GM19324 (cell line): ENCODE measurements around the gene RGS12.

Source experiments
- ATAC-seq: cut with Tn5 transposase; IDR thresholded peaks from one replicate; pipeline ENCODE4 v1.9.1; 2021; ENCODE audit warnings: mild to moderate bottlenecking, moderate library complexity; ENCODE audit not compliant: unreplicated experiment, low FRiP score

Gene RGS12

DNA sequence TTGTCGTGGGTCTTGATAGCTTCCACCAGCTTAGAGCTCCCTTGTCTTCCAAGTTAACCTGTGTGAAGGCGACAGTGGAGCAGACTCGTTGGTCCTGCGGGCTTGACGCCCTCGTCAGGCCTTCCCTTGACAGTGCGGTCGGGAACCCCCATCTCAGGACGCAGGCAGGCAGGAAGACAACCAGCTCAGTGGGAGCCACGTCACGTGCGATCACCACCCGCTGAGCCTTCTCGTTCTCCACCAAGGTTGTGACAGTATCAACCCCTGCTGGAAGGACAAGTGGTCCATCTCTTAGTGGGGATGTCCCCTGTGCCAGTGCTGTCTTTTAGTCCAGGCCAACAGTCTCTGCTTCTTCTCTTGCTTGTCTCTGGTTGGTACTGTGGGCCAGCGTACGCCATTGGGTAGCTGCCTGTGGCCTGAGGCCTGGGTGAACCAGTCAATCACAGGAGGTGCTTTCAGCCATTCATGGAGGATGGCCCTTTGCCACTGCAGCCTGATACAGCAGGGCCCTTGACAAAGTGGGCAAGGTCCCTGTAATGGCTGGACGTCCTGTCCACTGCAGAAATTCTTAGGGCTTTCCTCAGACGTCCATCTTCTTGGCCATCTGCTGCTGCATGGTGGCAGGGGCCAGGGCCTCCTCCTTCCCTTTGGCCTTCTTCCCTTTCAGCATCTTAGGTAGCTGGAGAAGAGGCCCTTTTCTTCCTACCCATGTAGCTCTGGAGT, 31.4 kb downstream of the RGS12 start:
- ATAC-seq = no peak

DNA sequence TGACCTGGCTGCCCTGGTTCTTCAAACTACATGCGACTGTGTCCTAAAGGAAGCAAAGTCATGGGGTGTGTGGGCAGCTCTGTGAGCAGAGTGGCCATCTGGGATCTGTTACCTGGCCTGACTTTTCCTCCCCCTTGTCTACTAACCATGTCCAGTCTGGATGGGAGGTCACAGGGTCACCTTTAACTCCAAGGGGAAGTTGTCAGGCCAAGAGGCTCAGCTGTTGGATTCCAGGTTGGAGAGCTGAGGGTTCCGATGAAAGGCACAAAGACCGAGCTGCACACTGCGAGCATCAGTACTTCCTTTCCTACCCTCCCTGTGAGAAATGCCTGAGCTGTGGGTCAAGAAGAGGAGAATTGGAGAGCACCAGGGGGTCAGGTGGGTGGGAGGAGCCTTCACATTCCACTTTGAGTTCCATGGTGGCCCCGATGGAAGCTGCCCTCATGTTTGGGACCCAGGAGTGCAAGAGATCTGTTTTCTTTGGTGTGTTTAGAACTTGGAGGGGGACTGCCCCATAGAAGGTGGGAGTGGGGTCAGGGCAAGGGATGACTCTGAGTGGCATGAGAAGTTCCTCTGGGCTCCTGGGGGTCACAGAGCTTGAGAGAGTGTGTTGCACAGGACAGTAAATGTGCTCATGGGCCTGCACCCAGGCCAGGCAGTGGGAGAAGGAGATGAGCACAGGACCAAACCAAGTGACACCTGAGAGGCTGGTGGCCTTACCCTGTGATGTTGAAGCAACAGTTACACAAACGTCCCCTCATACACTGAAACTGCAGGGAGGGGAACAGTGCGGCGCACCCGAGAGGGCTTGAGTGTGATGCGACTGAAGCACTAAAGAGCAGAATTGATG, 36.2 kb downstream of the RGS12 start:
- ATAC-seq = no peak

DNA sequence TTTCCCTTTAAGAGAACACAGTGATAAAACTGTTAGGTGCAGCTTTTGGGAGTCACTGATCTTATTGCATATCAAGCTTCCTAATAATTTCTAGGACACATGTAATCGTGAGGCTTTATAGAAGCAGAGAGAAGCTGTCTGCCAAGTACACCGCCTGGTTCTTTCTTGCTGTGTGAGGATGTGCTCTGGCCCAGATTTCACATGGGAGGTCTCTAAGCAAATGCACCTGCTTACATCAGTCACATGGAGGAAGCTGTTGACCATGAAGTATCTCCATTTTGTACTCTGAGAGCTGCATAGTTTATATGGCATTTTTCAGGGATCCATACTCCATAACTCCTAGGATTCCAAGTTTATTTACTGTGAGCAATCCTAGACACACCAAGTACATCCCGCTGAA, 37.1 kb downstream of the RGS12 start:
- ATAC-seq = no peak

DNA sequence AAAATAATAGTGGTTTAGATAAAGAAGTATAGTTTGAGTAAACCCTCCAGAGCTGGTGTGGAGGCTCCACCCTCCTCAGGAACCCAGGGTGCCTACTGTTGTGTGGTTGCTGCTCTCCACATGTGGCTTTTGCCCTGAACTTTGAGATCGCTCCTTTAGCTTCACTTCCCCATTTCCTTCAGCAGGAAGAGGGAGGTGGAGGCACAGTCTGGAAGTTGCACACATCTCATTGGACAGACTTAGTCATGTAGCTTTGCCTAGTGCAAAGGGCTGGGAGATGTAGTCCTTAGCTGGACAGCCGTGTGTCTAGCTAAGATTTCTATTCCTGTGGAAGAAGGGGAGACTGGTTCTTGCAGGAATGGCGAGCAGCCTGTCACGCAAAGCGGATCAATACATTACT, 37.9 kb downstream of the RGS12 start:
- no peak for ATAC-seq

DNA sequence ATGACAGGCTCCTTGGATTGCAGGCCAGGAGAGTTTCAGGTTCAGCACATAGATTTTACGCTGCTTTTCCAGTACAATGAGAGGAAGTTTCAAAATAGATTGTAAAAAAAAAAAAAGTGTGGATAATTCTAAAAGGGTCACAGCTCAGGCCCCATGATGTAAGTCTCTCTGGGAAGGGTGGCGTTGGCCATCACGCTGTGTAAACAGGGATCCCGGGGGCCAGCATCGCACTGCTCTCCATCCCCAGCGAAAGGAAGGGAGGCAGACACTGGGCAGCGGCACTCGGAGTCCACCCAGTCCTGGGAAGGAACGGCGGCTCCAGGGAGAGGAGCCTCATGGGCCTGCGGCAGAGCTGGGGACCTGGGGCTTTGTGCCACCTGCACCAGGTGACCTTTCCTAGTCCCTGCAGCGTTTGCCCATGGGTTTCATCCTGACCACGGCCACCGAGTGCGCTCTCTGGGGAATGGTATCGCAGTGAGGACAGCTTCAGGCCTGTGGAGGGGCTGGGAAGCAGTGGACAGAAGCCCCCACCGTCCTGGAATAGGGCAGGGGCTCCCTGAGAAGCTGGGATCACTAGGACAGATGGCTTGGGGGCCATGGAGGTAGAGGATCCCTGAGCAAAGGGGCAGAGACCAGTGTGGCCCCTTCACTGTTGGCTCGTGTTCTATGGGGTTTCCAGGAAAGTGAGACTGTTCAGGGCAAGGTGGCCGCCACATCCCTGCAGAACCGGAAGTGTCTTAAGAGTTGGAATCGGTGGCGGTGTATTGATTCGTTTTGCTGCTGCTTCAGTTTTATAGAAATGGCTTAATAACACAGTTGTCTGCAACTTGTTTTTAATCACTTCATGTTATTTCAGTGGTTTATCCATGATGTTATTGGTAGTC, 38.9 kb downstream of the RGS12 start:
- no peak for ATAC-seq

DNA sequence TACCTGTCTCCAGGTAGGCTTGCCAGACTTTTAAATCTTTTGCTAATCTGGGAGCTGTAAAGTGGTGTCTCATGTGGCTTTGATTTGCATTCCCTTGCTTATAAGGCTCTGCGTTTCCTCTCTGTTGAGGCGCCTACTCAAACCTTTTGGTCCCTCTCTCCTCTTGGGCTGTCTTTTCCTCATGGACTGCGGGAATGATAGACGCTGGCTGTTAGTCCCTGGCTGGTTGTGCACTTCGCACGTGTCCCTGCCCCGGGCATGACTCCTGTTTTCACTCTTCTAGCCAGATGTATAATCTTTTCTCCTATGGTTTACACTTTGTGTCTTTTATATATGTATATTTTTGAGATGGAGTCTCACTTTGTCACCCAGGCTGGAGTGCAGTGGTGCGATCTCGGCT, 39.7 kb downstream of the RGS12 start:
- no peak for ATAC-seq

DNA sequence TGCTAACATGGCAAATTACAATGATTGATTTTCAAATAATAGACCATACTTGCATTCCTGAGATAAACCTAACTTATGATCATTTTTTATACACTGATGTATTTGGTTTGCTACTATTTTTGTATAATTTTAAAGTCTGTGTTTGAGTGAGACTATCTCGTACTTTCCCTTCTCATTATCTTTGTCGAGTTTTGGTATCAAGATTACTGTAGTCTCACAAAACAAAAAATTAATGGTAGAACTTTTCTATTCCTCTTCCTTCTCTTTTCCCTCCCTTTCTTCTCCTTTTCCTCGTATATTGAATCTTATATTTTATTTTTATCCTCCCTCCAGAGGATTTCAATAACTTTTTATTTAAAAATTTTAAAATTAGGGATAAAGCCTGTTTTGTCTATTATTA, 41.5 kb downstream of the RGS12 start:
- no peak for ATAC-seq

DNA sequence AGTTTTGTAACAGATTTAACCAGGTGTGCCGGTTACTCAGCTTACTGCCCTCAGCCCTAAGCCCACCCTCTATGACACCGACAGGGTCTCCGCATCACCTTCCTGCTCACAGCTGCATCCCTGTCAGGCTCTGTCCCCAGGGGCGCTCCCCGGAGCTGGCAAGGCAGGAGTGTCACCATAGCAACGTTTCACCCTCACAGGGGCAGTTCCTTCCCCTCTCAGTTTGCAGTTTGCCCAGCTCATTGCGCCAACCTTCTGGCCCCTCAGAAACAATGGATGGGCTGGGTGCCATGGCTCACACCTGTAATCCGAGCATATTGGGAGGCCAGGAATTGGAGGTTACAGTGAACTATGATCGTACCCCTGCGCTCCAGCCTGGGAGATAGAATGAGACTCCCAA, 42.6 kb downstream of the RGS12 start:
- ATAC-seq = no peak

DNA sequence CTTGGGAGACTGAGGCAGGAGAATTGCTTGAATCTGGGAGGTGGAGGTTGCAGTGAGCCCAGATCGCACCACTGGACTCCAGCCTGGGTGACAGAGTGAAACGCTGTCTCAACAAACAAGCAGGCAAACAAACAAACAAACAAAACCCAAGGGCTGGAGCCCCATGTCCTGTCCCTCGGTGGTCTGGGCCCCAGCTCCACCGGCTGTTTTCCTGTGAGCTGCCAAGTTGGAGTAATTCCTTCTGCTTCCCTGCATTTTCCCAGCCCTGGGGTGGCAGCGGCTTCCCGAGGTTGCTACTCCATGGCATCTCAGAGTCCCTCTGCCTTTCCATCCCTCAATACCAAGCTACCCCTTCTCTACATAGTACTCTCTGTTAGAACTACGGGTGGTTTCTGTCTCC, 43.2 kb downstream of the RGS12 start:
- no peak for ATAC-seq

DNA sequence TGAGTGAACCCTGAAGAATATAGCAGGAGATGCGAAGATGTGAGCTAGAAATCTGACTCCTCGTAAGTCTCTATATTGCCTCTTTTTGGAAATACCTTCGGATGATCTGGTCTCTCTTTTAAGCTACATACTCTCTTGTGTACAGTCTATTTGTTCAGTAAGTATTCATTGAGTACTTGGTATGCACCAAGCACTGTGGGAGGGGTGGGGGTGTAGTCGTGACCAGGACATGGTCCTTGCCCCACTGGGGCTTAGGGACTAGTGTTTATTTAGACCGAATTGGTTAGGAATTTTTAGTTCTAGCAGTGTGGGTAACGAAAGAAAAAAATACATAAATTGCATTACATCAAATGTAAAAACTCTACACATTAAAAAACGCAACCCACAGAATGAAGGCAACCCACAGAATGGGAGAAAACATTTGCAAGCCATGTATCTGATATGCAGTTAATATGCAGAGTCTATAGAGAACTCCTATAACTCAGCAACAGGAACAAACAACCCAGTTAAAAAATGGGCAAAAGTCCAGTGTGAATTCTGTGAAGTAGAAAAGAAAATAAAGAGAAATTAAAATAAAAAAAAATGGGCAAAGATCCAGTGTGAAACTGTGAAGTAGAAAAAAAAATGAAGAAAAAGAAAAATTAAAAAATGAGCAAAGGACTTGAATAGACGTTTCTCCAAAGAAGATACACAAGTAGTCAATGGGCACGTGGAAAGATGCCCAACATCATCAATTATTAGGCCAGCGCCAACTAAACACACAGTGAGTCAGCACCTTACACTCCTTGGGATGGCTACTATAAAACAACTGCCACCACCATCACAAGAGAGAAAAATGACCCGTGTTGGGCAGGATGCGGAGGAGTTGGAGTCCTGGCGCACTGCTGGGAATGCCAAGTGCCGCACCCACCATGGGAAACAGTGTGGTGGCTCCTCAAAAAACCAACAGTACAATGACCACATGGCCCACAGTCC, 43.8 kb downstream of the RGS12 start:
- ATAC-seq = no peak

DNA sequence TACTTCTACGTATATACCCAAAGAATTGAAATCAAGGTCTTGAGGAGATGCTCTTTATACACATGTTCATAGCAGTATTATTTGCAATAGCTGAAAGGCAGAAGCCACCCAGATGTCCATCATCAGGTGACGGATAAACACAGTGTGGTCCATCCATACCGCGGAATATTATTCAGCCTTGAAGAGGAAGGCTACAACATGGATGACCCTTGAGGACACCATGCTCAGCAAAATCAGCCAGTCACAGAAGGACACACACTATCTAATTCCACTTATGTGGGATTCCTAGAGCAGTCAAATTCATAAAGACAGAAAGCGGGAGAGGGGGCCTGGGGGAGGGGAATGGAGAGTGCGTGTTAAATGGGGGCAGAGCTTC, 44.5 kb downstream of the RGS12 start:
- ATAC-seq = no peak

DNA sequence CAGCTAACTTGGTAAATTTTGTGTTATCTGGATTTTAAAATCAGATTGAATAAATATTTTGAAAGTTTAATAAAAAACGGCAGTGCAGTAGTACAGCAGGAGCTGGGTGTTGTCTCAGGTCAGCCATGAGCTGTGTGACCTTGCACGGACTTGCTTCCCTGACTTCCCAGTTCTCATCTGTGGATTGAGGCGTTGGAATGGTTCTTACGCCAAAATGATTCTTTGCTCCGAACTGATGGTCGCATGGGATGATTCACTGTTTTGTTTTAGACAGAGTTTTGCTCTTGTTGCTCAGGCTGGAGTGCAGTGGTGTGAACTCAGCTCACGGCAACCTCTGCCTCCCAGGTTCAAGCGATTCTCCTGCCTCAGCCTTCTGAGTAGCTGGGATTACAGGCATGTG, 45.0 kb downstream of the RGS12 start:
- ATAC-seq = no peak

DNA sequence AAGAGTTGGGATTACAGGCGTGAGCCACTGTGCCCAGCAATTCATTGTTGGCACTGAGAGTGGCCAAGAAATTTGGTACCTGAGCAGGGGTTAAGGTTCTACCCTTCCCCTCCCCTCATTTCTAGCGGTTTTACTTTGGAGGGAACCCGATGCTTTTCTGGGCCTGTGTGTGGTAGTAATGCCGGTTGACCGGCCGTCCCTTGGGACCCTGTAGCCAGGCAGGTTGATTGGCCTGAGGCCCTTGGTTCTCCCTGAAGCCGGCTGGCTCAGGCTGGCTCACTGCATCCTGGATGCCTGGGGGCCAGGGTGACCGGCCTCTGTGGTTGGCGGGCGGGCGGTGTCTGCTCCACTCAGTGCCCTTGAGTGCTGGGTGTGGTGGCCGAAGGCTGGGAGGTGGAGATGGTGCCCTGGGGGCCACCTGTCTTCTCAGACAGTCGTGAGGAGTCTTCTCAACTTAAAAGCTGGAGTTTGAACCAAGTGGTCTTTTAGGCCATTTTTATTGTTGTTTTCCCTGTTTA, 45.6 kb downstream of the RGS12 start:
- no peak for ATAC-seq

DNA sequence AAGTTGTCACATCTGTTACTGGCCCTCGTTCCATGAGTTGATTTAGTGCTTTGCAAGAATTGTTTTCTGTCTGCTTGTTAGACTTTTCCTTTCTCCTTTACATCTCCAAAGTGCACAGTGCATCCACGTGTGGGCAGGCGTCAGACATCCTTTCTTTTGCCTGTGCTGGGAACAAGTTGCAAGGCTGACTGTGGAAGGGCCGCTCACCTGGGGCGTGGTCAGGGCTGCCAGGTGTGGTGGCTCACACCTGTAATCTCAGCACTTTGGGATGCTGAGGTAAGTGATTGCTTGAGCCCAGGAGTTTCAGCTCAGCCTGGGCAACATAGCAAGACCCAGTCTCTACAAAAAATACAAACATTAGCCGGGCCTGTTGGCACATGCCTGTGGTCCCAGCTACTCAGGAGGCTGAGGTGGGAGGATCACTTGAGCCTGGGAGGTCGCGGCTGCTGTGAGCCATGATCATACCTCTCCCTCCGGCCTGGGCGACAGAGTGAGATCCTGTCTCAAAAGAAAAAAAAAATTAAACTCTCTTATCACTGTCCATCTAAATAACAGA, 46.2 kb downstream of the RGS12 start:
- ATAC-seq = no peak

DNA sequence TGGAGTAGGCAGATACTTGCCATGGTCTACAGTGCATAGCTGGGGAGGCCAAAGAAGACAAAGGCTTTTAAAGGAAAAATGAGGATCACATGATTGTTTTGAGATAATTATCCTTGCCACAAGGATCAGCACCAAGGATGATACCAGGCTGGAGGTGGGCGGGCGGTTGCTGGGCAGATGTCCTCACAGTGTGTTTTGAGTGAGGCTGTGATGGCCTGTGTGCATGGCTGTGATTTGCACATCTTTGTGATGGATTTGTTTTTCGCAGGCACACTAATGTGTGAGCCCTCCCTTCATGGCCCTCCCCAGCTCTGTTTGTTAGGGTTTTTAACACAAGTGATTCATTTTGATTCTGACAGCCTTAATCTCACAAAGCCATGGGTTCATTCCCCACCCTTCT, 46.8 kb downstream of the RGS12 start:
- ATAC-seq = no peak

DNA sequence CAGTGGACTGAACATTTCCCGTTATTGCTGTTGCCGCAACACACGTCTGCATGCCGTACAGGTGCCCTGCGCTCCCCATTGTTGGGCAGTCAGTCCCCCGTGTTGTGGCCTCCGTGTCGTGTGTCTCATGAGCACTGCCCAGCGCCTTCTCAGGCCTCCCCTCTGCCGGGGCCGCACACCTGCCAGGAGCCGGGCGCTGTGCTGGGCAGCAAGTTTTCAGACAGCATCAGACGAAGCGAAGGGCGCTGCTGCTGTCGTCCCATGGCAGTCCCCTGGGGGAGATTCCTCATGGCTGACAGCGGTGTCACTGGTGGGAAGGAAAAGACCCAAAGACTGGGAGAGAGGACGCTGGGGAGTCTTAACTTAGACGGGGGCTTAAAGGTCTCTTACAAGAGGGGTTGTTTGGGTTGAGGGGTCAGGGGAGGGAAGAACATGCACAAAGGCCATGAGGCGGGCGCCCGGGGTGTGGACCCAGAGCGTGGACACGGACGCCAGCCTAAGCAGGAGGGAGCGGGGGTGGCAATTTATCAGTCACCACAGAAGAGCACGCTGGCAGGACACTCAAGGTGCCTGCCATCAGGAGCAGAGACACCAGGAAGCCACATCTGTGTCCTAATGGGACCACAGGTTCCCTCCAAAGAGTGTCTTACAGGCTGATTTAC, 47.3 kb downstream of the RGS12 start:
- no peak for ATAC-seq

DNA sequence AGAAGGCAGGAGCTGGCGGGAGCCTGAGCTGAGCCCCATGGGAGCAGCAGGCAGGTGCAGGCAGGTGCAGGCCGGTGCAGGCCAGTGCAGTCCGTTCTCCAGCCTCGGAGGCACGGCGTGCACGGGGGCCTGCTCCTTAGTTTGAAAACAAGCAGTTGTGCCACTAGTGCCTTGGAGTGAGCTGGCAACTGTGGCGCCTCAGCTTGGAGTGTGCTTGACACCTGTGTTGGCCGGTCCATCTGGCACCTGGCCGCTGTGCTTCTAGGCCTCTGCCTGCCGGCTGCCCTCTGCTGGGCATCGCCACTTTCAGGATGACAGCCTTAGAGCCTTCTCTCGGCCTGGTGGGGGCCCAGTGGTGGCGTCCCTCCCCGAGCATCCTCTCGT, 47.9 kb downstream of the RGS12 start:
- no peak for ATAC-seq

DNA sequence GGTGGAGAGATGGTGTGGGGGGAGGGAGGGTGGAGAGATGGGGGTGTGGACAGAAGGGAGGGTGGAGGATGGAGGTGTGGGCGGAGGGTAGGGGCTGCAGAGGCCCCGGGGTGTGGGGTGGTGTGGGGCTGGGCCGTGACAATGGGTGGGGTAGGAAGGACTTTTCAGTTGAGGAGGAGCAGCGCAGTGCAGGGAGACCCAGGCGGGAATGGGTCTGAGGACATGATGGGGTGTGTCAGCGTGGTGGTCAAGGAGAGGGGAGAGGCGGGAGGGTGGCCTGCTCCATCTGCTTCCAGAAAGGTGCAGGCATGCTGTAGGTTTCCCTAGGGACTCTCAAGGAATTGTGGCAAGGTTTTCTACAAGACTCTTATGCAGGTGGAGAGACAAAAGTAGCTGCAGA, 48.9 kb downstream of the RGS12 start:
- no peak for ATAC-seq
